Naive thymus-derived CD4-positive, alpha-beta T cell (primary cell): ENCODE data around the gene SEMA3D. TPM values are rescaled to one million over a fixed set of nuclear protein-coding genes. Genes with fewer than 3 reads are reported as not detected.

Experiments
- ATAC-seq: fragments of 150-1000 bp; cut with Tn5 transposase; 2 replicates; pipeline ENCODE4 v1.10.0; 2021; ENCODE audit warnings: mild to moderate bottlenecking, moderate library complexity
- CTCF ChIA-PET: fragments of 350-600 bp; sonication (Branson Sonifier 250); formaldehyde crosslinking; loops from one replicate; lab custom pipeline; 2021; ENCODE audit warnings: antibody characterized with exemption; lab: Charles Lee
- POLR2A ChIA-PET: fragments of 350-600 bp; sonication (Branson Sonifier 250); formaldehyde crosslinking; loops from one replicate; lab custom pipeline; 2021; ENCODE audit warnings: antibody characterized with exemption, inconsistent platforms; lab: Charles Lee
- DNase-seq, 9 donors: peaks; one replicate each; pipeline versions ENCODE4 v3.0.0 to v3.0.0-alpha.2; 2020 to 2022; ENCODE audit warnings: mixed read lengths in 1 of 9
- H3K27ac ChIP-seq: one replicate; pipeline ENCODE4 v1.7.0; 2013; ENCODE audit warnings: mild to moderate bottlenecking, low read depth, low read length, moderate library complexity
- H3K27me3 ChIP-seq, 2 donors: one replicate each; pipeline ENCODE4 v1.7.0; 2013; ENCODE audit warnings: low read length in 2 of 2, mild to moderate bottlenecking in 2 of 2, moderate library complexity in 2 of 2; ENCODE audit not compliant: control insufficient read depth in 2 of 2, insufficient read depth in 2 of 2
- H3K36me3 ChIP-seq, 3 experiments: 1 replicate in 2 of 3; 2 replicates in 1 of 3; pipeline ENCODE4 v1.7.0; 2013; ENCODE audit warnings: low read length in 3 of 3, mild to moderate bottlenecking in 3 of 3, moderate library complexity in 1 of 3; ENCODE audit not compliant: insufficient read depth in 3 of 3, control insufficient read depth in 2 of 3
- H3K4me1 ChIP-seq, 2 donors: one replicate each; pipeline ENCODE4 v1.7.0; 2013; ENCODE audit warnings: low read length in 2 of 2, mild to moderate bottlenecking in 2 of 2, moderate library complexity in 1 of 2; ENCODE audit not compliant: control insufficient read depth in 2 of 2, insufficient read depth in 2 of 2
- H3K4me3 ChIP-seq: 2 replicates; pipeline ENCODE4 v1.7.0; 2013; ENCODE audit warnings: mild to moderate bottlenecking, low read length
- H3K9me3 ChIP-seq, 3 experiments: 1 replicate in 2 of 3; 2 replicates in 1 of 3; pipeline ENCODE4 v1.7.0; 2013; ENCODE audit warnings: low read length in 3 of 3; ENCODE audit not compliant: control insufficient read depth in 2 of 3
- H3K27ac Mint-ChIP-seq, 9 donors: one replicate each; pipeline ENCODE4 v1.8.0; 2020 to 2022; ENCODE audit warnings: mixed read lengths in 9 of 9, mild to moderate bottlenecking in 8 of 9, moderate library complexity in 5 of 9, inconsistent platforms in 2 of 9
- H3K27me3 Mint-ChIP-seq, 5 donors: one replicate each; pipeline ENCODE4 v1.8.0; 2021 to 2022; ENCODE audit warnings: mixed read lengths in 5 of 5, mild to moderate bottlenecking in 1 of 5
- H3K36me3 Mint-ChIP-seq, 5 donors: one replicate each; pipeline ENCODE4 v1.8.0; 2020 to 2022; ENCODE audit warnings: mixed read lengths in 5 of 5, mild to moderate bottlenecking in 3 of 5, inconsistent platforms in 1 of 5
- H3K4me1 Mint-ChIP-seq, 7 donors: one replicate each; pipeline ENCODE4 v1.8.0; 2020 to 2022; ENCODE audit warnings: mixed read lengths in 7 of 7, mild to moderate bottlenecking in 3 of 7, inconsistent platforms in 1 of 7
- H3K4me3 Mint-ChIP-seq, 10 donors: one replicate each; pipeline ENCODE4 v1.8.0; 2020 to 2022; ENCODE audit warnings: mild to moderate bottlenecking in 10 of 10, mixed read lengths in 10 of 10, moderate library complexity in 6 of 10, inconsistent platforms in 2 of 10
- H3K9me3 Mint-ChIP-seq, 11 donors: one replicate each; pipeline ENCODE4 v1.8.0; 2020 to 2022; ENCODE audit warnings: mixed read lengths in 11 of 11, mild to moderate bottlenecking in 4 of 11, inconsistent platforms in 1 of 11, moderate library complexity in 1 of 11
- intact Hi-C, 2 donors: fragments of 100-400 bp; cut with micrococcal nuclease; formaldehyde crosslinking; loops; one replicate each; pipeline ENCODE4 v1.15.1; 2023
- polyA plus RNA-seq, 2 donors: library from polyadenylated mRNA; unstranded; fragments of 300-500 nt; fragmentation: Illumina TruSeq; gene quantifications; one replicate each; pipeline ENCODE4 v1.2.3, GENCODE V29; 2021
- total RNA-seq, 6 experiments: library from RNA in 5 of 6; stranded (reverse) in 5 of 6; gene quantifications; 1 replicate in 5 of 6; 2 replicates in 1 of 6; pipeline ENCODE4 v1.2.3 and lab custom pipeline; 2021 to 2026

The SEMA3D gene
- total and polyA plus RNA-seq, 7 experiments from 2014 or later: not detected

DNA sequence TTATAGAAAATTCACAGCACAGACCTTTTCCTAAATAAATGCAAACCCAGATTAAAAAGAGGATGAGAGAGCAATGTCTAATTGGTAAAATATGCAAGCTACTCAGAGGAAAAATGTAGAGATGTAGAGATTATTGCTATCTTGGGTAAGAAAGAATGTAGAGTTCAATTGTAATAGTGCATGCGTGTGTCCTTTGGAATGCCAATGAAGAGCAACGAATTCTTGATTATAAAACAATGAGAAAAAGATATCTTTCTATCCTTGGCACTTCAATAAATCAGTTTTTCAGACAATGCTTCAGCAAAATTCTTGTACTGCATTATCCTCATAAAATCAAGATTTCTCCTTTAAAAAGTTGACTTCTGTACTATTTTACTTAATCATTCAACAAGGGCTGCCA, 50.9 kb downstream of the SEMA3D start:
- Histone ChIP-seq H3K27me3 (no peaks in the 10 kb centered on the region), H3K4me3 (no peak overlapping the region), H3K9me3 (no peaks in the 10 kb centered on the region), H3K36me3 (no peaks in the 10 kb centered on the region), H3K4me1 (no peaks in the 10 kb centered on the region), H3K27ac (no peak overlapping the region)
- CTCF ChIA-PET: interaction anchor here (0.6 kb wide), 1 partner anchor 20 kb away, joined by 3 read pairs; no protein-coding TSS in a partner anchor
- DNase-seq (no peak), ATAC-seq (no peak)
- Mint-ChIP-seq H3K36me3 (no peaks in the 10 kb centered on the region), H3K4me1 (no peaks in the 10 kb centered on the region), H3K27me3 (no peaks in the 10 kb centered on the region), H3K27ac (no peak overlapping the region), H3K9me3 (peaks cover 0 to 2% (median 0%) of the 10 kb centered on the region in 11 donors), H3K4me3 (no peak overlapping the region)
- POLR2A ChIA-PET: no interaction called here
- intact Hi-C loops: no loop called here

DNA sequence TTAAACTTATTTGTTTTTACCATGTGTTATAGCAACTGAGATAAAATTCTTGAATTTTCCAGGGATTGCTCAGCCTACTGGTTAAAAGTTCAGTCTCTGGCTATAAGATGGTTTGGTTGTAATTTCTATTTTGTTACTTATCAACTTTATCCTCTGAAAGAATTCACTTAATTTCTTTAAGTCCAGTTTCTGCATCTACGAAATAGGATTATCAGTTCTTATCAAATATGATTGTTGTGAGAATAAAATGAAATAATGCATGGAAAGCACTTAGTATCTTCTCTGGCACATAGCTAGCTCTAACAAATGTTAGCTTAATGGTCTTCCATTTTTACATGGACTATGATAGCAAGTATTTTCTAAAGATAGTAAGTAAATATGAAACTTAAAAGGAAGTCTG, 53.3 kb downstream of the SEMA3D start:
- Mint-ChIP-seq H3K27me3 (no peaks in the 10 kb centered on the region), H3K36me3 (no peaks in the 10 kb centered on the region), H3K4me3 (no peak overlapping the region), H3K27ac (no peak overlapping the region), H3K4me1 (no peaks in the 10 kb centered on the region), H3K9me3 (peaks cover 0 to 2% (median 0%) of the 10 kb centered on the region in 11 donors)
- no peak for DNase-seq
- ChIA-PET POLR2A (no interaction called here), CTCF (no interaction called here)
- Histone ChIP-seq H3K27me3 (no peaks in the 10 kb centered on the region), H3K4me1 (no peaks in the 10 kb centered on the region), H3K27ac (no peak overlapping the region), H3K9me3 (no peaks in the 10 kb centered on the region), H3K36me3 (no peaks in the 10 kb centered on the region), H3K4me3 (no peak overlapping the region)
- no peak for ATAC-seq
- intact Hi-C loops: no loop called here

DNA sequence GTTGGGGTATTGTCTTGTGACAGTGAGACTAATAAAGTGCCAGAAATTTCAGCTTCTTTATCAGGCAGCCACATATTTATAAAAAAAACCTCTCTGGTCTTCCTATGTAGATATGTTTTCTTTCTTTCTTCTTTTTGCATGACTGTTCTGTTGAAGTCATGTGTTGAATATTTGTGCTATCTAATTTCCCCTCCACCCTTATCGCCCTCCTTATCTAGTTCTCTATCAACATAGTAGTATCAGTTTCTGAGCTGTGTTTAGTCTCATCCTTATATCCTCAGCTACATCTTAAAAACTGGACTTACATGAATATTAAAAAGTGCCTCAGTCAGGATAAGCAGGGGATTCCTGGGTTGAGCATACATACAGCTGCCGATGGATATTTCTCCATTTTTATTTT, 53.9 kb downstream of the SEMA3D start:
- Mint-ChIP-seq H3K4me3 (no peak overlapping the region), H3K36me3 (no peaks in the 10 kb centered on the region), H3K9me3 (peaks cover 0 to 2% (median 0%) of the 10 kb centered on the region in 11 donors), H3K27me3 (no peaks in the 10 kb centered on the region), H3K27ac (no peak overlapping the region), H3K4me1 (no peaks in the 10 kb centered on the region)
- Histone ChIP-seq H3K9me3 (no peaks in the 10 kb centered on the region), H3K4me1 (no peaks in the 10 kb centered on the region), H3K27me3 (no peaks in the 10 kb centered on the region), H3K36me3 (no peaks in the 10 kb centered on the region), H3K27ac (no peak overlapping the region), H3K4me3 (no peak overlapping the region)
- CTCF ChIA-PET: no interaction called here
- ATAC-seq (no peak), DNase-seq (no peak)
- intact Hi-C loops: no loop called here
- POLR2A ChIA-PET: no interaction called here

DNA sequence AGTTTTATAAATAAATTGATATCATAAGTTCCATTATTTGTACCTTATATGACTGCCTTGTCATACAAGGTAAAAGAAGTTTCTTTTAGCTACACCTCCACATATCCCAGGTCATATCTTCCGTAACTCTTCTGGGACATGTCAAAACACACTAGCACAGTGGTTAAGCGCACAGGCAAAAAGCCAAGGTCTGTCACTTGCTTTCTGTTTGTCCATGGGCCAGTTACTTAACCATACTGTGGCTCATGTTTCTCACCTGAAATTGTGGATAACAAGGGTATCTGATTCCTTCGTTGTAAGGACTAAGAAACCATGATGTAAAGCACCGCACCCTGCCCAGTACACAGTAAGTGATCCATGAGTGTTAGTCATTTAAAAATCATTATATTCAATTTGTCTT, 56.2 kb downstream of the SEMA3D start:
- Mint-ChIP-seq H3K36me3 (no peaks in the 10 kb centered on the region), H3K27me3 (no peaks in the 10 kb centered on the region)
- intact Hi-C loops: no loop called here

DNA sequence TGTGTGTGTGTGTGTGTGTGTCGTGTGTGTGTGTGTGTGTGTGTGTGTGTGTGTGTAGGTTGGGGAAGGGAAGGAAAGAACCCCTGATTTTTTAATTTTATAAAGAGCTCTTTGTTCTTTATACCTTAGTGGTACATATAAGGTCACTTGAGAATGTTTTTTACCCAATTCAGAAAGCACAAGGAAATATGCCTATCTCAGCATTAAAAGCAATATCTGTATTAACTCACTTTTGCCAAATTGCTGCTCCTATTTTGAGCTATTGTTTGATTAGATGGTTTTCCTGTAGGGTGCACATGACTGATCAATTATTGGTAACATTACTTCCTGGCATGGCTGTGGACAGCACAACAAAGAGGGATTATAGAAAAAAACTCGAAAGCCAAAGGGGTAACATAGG, 60.5 kb downstream of the SEMA3D start:
- CTCF ChIA-PET: no interaction called here

More for the DNA sequence above, 56.2 kb downstream of the SEMA3D start:
- H3K4me3 Mint-ChIP-seq: no peak overlapping the region
- H3K27ac Mint-ChIP-seq: no peak overlapping the region
- H3K4me3 ChIP-seq: no peak overlapping the region
- H3K27ac ChIP-seq: no peak overlapping the region
- H3K9me3 ChIP-seq: no peaks in the 10 kb centered on the region
- ChIA-PET CTCF (no interaction called here), POLR2A (no interaction called here)
- no peaks in the 10 kb centered on the region for H3K36me3 ChIP-seq
- peaks cover 0 to 2% (median 0%) of the 10 kb centered on the region in 11 donors for H3K9me3 Mint-ChIP-seq
- H3K27me3 ChIP-seq: no peaks in the 10 kb centered on the region
- H3K4me1 ChIP-seq: no peaks in the 10 kb centered on the region
- DNase-seq (no peak), ATAC-seq (no peak)
- H3K4me1 Mint-ChIP-seq: no peaks in the 10 kb centered on the region

DNA sequence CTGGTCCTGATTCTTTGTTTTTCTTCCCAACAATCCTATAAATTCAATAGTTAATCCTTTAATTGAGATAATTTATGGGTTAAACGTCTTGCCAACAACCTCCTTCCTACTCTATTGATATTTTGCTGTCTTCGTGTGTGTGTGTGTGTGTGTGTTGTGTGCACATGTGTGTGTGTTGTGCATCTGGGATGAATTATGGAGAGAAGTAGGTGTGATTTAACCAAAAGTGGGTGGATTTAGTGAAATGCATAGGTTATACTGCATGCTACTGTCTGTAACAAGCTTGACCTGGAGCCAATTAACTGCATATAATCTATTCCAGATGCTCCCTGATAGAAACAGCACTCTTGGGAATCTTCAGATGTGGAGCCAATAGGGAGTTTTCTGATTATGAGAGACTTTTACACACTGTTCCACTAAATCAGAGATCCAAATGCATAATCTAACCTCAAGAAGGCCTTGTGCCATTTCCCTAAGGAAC, 61.2 kb downstream of the SEMA3D start:
- DNase-seq: no peak
- Mint-ChIP-seq H3K4me3 (no peak overlapping the region), H3K9me3 (peaks cover 0 to 2% (median 0%) of the 10 kb centered on the region in 11 donors), H3K27me3 (no peaks in the 10 kb centered on the region), H3K36me3 (no peaks in the 10 kb centered on the region), H3K4me1 (no peaks in the 10 kb centered on the region), H3K27ac (no peak overlapping the region)
- H3K36me3 ChIP-seq: no peaks in the 10 kb centered on the region
- H3K27me3 ChIP-seq: no peaks in the 10 kb centered on the region
- ATAC-seq: no peak
- ChIA-PET POLR2A (no interaction called here), CTCF (no interaction called here)
- no peak overlapping the region for H3K4me3 ChIP-seq
- no peak overlapping the region for H3K27ac ChIP-seq
- no peaks in the 10 kb centered on the region for H3K9me3 ChIP-seq
- no peaks in the 10 kb centered on the region for H3K4me1 ChIP-seq
- intact Hi-C loops: no loop called here

More for the DNA sequence above, 60.5 kb downstream of the SEMA3D start:
- POLR2A ChIA-PET: no interaction called here
- Mint-ChIP-seq H3K4me1 (no peaks in the 10 kb centered on the region), H3K4me3 (no peak overlapping the region), H3K9me3 (peaks cover 0 to 2% (median 0%) of the 10 kb centered on the region in 11 donors), H3K27me3 (no peaks in the 10 kb centered on the region), H3K36me3 (no peaks in the 10 kb centered on the region), H3K27ac (no peak overlapping the region)
- no peak for ATAC-seq
- H3K27me3 ChIP-seq: no peaks in the 10 kb centered on the region
- H3K9me3 ChIP-seq: no peaks in the 10 kb centered on the region
- DNase-seq: no peak
- no peak overlapping the region for H3K27ac ChIP-seq
- H3K36me3 ChIP-seq: no peaks in the 10 kb centered on the region
- H3K4me1 ChIP-seq: no peaks in the 10 kb centered on the region
- no peak overlapping the region for H3K4me3 ChIP-seq
- intact Hi-C loops: no loop called here

DNA sequence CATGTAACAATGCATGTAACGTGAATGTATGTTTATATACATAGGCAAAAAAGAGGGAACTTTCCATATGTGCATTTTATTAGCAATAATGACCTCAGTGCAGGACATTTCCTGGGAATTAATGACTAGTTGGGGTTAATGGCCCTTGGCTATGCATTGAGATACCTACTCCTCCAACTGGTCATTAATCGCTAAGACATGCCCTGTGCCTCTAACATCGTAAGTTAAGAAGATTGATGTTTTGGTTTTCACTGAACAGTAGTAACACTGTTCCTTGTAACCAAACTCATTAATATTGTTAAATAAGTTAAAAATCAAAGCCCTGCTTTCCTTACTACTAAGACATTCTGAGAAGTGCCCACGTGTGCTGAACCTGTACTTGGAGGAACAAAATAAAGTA, 61.7 kb downstream of the SEMA3D start:
- Mint-ChIP-seq H3K4me3 (no peak overlapping the region), H3K9me3 (peaks cover 0 to 2% (median 0%) of the 10 kb centered on the region in 11 donors), H3K27me3 (no peaks in the 10 kb centered on the region), H3K36me3 (no peaks in the 10 kb centered on the region), H3K4me1 (no peaks in the 10 kb centered on the region), H3K27ac (no peak overlapping the region)
- Histone ChIP-seq H3K4me1 (no peaks in the 10 kb centered on the region), H3K27me3 (no peaks in the 10 kb centered on the region), H3K27ac (no peak overlapping the region), H3K36me3 (no peaks in the 10 kb centered on the region), H3K4me3 (no peak overlapping the region), H3K9me3 (no peaks in the 10 kb centered on the region)
- CTCF ChIA-PET: no interaction called here
- POLR2A ChIA-PET: no interaction called here
- intact Hi-C loops: no loop called here
- ATAC-seq (no peak), DNase-seq (no peak)
